ENCODE results near the gene ASAP2.

The ASAP2 gene

DNA sequence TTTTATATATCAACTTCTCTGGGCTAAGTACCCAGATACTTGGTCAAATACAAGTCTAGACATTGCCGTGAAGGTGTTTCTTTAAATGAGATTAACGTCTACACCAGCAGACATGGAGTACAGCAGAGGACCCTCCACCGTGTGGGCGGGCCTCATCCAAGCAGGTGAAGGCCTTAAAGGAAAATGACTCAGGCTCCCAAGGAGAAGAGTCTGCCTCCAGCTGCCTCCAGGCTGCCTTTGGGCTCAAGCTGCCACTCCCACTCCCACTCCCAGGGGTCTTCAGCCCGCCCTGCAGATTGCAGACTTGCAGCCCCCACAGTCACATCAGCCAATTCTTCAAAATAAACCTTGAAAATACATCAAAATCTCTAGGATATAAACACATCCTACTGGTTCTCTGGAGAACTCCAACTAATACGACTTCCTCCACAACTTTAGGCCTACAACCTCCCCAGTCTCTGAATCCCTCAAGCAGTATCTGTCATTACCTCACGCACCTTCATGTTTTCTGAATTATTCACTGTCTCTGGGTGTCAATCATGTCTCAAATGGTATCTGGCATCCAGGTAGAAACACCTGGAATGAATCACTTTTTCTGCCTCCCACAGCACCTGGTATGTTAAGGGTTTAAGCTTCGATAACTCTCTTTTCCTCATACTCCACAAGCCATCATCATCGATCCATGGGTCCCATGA, 209.8 kb downstream of the ASAP2 start:
- TF ChIP-seq, protein P1, sequence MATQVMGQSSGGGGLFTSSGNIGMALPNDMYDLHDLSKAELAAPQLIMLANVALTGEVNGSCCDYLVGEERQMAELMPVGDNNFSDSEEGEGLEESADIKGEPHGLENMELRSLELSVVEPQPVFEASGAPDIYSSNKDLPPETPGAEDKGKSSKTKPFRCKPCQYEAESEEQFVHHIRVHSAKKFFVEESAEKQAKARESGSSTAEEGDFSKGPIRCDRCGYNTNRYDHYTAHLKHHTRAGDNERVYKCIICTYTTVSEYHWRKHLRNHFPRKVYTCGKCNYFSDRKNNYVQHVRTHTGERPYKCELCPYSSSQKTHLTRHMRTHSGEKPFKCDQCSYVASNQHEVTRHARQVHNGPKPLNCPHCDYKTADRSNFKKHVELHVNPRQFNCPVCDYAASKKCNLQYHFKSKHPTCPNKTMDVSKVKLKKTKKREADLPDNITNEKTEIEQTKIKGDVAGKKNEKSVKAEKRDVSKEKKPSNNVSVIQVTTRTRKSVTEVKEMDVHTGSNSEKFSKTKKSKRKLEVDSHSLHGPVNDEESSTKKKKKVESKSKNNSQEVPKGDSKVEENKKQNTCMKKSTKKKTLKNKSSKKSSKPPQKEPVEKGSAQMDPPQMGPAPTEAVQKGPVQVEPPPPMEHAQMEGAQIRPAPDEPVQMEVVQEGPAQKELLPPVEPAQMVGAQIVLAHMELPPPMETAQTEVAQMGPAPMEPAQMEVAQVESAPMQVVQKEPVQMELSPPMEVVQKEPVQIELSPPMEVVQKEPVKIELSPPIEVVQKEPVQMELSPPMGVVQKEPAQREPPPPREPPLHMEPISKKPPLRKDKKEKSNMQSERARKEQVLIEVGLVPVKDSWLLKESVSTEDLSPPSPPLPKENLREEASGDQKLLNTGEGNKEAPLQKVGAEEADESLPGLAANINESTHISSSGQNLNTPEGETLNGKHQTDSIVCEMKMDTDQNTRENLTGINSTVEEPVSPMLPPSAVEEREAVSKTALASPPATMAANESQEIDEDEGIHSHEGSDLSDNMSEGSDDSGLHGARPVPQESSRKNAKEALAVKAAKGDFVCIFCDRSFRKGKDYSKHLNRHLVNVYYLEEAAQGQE (IDR thresholded peaks at IDR 0.05; ENCODE audit: insufficient read depth in 1 of 2, low read depth in 2 of 2, low read length in 2 of 2) = no peak
- TF ChIP-seq FOXP2 (optimal IDR thresholded peaks at IDR 0.05; ENCODE audit: borderline replicate concordance, extremely low read depth, extremely low read length, insufficient read depth) = no peak
- no peak for TF ChIP-seq TAF1 (IDR thresholded peaks at IDR 0.05; ENCODE audit: borderline replicate concordance, insufficient read depth, low read length)
- no peak for TF ChIP-seq SIN3A (IDR thresholded peaks at IDR 0.05; ENCODE audit: borderline replicate concordance, insufficient read depth, low read length)
- TF ChIP-seq POLR2AphosphoS5 (IDR thresholded peaks at IDR 0.05; ENCODE audit: low read depth, low read length) = no peak

DNA sequence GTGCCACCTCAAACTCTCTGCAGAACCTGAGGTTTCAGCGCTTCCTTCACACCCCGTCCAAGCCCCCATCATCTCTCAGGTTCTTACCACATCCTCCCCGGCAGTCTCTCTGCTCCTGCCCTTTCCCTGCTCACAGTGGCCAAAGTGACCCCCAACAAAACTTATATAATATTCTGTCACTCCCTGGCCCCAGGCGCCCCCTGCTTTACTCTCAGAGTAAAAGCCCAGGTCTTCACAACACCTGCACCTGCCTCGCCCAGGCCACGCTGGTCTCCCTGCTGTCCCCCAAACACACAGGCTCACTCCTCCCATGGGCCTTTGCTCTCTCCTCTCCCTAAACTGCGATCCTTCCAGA, 210.3 kb downstream of the ASAP2 start:
- TF ChIP-seq SIN3A (IDR thresholded peaks at IDR 0.05; ENCODE audit: borderline replicate concordance, insufficient read depth, low read length) (no peak), FOXP2 (optimal IDR thresholded peaks at IDR 0.05; ENCODE audit: borderline replicate concordance, extremely low read depth, extremely low read length, insufficient read depth) (no peak), POLR2AphosphoS5 (IDR thresholded peaks at IDR 0.05; ENCODE audit: low read depth, low read length) (no peak), TAF1 (IDR thresholded peaks at IDR 0.05; ENCODE audit: borderline replicate concordance, insufficient read depth, low read length) (no peak)
- TF ChIP-seq, protein P1 (IDR thresholded peaks at IDR 0.05; ENCODE audit: insufficient read depth in 1 of 2, low read depth in 2 of 2, low read length in 2 of 2) = no peak

- TF ChIP-seq FOXP2 (optimal IDR thresholded peaks at IDR 0.05; ENCODE audit: borderline replicate concordance, extremely low read depth, extremely low read length, insufficient read depth) = no peak
These were observed 211.1 kb downstream of the ASAP2 start for GRCh38 chr2:9417725-9418124.

DNA sequence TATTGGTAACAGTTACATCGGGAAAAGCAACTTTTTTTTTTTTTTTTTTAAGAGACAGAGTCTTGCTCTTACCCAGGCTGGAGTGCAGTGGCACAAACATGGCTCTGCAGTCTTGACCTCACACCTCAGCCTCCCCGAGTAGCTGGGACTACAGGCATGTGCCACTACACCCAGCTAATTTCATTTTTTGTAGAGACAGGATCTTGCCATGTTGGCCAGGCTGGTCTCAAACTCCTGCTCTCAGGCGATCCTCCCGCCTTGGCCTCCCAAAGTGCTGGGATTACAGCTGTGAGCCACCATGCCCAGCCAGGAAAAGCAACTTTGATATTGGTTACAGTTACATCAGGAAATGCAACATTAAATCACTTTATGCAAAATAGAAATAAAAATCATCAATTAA, 212.1 kb downstream of the ASAP2 start:
- TF ChIP-seq FOXP2 (optimal IDR thresholded peaks at IDR 0.05; ENCODE audit: borderline replicate concordance, extremely low read depth, extremely low read length, insufficient read depth) (no peak), SIN3A (IDR thresholded peaks at IDR 0.05; ENCODE audit: borderline replicate concordance, insufficient read depth, low read length) (no peak), TAF1 (IDR thresholded peaks at IDR 0.05; ENCODE audit: borderline replicate concordance, insufficient read depth, low read length) (no peak)

GRCh38 chr2:9419541-9419940, 212.9 kb downstream of the ASAP2 start:
- no peak for TF ChIP-seq TAF1 (IDR thresholded peaks at IDR 0.05; ENCODE audit: borderline replicate concordance, insufficient read depth, low read length)
- no peak for TF ChIP-seq POLR2AphosphoS5 (IDR thresholded peaks at IDR 0.05; ENCODE audit: low read depth, low read length)
- TF ChIP-seq SIN3A (IDR thresholded peaks at IDR 0.05; ENCODE audit: borderline replicate concordance, insufficient read depth, low read length) = no peak
- TF ChIP-seq, protein P1 (IDR thresholded peaks at IDR 0.05; ENCODE audit: insufficient read depth in 1 of 2, low read depth in 2 of 2, low read length in 2 of 2) = no peak
- no peak for TF ChIP-seq FOXP2 (optimal IDR thresholded peaks at IDR 0.05; ENCODE audit: borderline replicate concordance, extremely low read depth, extremely low read length, insufficient read depth)

GRCh38 chr2:9420495-9420894, 213.9 kb downstream of the ASAP2 start:
- TF ChIP-seq FOXP2 (optimal IDR thresholded peaks at IDR 0.05; ENCODE audit: borderline replicate concordance, extremely low read depth, extremely low read length, insufficient read depth) = no peak
- TF ChIP-seq, protein P1 (IDR thresholded peaks at IDR 0.05; ENCODE audit: insufficient read depth in 1 of 2, low read depth in 2 of 2, low read length in 2 of 2) = no peak
- no peak for TF ChIP-seq POLR2AphosphoS5 (IDR thresholded peaks at IDR 0.05; ENCODE audit: low read depth, low read length)
- no peak for TF ChIP-seq TAF1 (IDR thresholded peaks at IDR 0.05; ENCODE audit: borderline replicate concordance, insufficient read depth, low read length)
- no peak for TF ChIP-seq SIN3A (IDR thresholded peaks at IDR 0.05; ENCODE audit: borderline replicate concordance, insufficient read depth, low read length)

Data from PFSK-1 (cell line).